Stimulated activated CD8-positive, alpha-beta memory T cell treated with anti-CD3 and anti-CD28 coated beads, Interleukin-15, amount 100 ng/mL, for 24 hours (primary cell): Measurements from ENCODE around the gene TRIM40.
"Not testable (repeated sequence)": the region's sequence is repeated elsewhere in the genome, so short reads cannot be mapped to it uniquely, and the experiment has no call there.

Source experiments
- DNase-seq: peaks from one replicate; pipeline ENCODE4 v3.0.0-alpha.2; 2020; ENCODE audit warnings: low read depth

The TRIM40 gene

DNA sequence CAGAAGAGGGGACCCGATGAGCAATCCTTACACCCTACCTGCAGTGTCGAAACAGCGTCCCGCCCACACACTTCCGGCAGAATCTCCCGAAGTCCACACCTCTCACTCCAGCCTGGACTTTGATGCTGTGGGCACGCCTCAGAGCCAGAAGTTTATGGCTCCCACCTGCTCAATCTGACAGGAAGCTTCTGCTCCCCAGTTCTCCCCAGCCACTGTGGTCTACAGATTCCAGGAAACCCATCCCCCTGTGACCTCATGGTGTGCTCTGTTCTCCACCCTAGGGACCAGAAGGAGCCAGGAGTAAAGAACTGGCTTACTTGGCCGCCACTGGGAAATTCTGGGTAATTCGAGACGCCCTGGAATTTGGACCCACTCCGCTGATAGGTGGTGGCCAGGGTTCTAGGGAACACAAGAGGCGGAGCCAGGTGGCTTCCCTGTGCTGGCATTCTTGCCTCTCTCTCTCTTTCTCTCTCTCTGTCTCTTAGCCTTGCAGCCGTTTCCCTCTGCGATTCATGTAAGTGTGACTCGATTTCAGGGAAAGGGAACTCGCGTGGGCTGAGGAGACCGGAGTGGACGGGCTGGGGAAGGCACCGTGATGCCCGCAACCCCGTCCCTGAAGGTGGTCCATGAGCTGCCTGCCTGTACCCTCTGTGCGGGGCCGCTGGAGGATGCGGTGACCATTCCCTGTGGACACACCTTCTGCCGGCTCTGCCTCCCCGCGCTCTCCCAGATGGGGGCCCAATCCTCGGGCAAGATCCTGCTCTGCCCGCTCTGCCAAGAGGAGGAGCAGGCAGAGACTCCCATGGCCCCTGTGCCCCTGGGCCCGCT, 27.4 kb downstream of the TRIM40 start, which contains the start of gene TRIM15:
TSS of gene TRIM15 (plus strand) at position 457 of the 828 bp plus-strand sequence. CDS start at position 596, 139 bp downstream.
- DNase-seq: peak; percentile 16

DNA sequence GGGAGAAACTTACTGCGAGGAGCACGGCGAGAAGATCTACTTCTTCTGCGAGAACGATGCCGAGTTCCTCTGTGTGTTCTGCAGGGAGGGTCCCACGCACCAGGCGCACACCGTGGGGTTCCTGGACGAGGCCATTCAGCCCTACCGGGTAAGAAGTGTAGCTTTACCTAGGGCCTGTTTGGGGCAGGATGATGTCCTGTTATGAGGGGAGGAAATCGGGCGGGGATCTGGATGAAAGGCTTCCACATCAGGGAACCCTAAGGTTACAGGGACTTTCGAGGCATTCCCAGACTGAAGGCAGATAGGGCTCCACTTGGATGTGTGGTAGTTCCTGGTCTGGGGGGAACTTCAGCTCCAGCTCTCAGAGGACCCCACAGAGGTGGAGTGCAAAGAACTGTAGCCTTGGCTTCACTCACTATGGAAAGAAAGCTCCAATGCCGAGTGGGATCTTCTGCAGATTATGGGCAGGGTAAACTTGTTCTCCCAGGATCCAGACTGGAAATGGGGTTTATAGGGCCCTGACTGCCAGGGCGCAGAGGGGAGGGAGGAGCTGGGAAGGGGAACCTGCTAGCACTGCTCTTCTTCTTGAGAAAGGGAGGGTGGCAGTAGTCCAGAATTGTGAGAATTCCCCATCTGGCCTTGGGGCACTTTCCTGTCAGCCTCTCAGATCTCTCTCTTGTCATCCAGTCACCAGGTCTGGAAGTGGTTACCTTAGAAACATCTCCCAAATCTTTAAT, 28.1 kb downstream of the TRIM40 start:
- no peak for DNase-seq

DNA sequence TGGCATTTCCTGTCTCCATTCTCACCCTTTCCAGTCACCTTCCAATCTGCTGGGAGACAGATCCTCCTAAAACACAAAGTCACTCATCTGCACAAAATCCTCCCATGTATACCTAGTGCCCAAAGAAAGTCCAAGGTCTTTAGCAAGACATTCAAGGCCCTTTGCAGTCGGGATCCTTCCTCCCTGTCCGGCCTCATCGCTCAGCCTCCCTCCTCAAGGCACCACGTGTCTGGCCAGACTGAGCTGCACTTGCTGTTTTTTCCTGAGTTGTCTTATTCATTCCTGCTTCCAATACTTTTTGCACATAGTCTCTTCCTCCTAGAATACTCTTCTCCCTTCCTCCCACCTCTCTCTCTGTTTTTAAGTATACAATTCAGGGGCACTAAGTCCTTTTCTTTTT, 28.8 kb downstream of the TRIM40 start:
- DNase-seq: no peak

DNA sequence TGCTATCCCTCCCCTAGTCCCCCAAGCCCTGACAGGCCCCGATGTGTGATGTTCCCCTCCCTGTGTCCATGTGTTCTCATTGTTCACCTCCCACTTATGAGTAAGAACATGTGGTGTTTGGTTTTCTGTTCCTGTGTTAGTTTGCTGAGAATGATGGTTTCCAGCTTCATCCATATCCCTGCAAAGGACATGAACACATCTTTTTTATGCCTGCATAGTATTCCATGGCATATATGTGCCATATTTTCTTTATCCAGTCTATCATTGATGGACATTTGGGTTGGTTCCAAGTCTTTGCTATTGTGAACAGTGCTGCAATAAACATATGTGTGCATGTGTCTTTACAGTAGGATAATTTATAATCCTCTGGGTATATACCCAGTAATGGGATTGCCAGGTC, 29.3 kb downstream of the TRIM40 start:
- not testable (repeated sequence) for DNase-seq

GRCh38 chr6:30167101-30167500, 31.2 kb downstream of the TRIM40 start:
- no peak for DNase-seq

DNA sequence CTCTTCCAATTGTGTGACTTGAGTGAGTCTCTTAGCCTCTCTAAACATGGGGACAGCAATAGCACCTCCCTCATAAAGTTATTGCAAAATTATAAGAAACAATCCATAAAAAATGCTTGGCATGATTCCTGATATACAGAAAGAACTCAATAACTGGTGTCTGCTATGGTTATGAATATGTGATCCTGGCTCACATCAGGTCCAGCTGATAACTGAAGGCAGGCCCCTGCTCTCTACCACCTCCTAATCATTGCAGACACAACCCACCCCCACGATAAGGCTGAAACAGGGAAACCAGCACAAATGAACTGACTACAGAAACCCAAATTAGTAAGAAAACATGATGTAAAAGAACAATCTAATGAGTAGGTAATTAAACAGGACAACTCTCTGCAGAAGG, 32.8 kb downstream of the TRIM40 start:
- DNase-seq: no peak

DNA sequence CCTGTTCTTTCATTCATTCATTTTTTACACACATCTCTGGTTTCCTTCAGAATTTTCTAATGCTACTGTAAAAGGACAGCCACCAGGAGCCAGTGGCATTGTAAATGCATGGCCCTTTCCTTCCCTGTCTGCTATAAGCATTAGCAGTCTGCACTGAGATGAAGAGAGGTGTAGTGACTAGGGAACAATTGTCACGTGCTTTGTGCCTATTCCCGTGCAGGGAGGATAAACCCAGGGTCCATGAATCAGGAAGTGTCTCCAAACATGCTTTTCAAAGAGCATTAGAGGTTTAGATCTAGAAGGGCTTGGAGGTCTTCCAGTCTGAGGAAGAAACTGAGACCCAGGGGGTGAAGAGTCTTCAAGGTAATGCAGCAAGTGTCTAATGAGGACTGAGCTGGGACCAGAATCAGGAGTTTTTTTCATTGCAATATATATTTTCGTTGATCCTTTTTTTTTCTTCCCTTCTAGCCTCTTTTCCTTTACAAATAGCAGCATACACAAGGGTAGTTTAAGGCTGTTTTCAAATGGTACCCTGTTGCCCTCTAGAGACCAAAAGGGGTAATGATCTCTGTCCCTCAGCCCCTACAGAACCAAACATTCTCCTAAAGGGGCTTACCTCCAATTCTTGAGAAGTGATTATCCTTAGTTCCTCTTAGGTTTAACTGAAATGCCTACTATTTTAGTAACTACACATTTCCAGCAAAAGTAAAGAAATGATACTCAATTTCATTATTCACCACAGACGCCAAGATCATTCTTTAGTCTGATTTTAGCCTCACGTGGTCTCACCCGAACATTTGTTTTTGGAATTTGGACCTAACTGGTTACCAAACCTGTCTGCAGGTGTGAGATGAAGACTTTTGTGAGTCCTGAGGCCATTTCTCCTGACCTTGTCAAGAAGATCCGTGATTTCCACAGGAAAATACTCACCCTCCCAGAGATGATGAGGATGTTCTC, 34.0 kb downstream of the TRIM40 start:
- DNase-seq: no peak

DNA sequence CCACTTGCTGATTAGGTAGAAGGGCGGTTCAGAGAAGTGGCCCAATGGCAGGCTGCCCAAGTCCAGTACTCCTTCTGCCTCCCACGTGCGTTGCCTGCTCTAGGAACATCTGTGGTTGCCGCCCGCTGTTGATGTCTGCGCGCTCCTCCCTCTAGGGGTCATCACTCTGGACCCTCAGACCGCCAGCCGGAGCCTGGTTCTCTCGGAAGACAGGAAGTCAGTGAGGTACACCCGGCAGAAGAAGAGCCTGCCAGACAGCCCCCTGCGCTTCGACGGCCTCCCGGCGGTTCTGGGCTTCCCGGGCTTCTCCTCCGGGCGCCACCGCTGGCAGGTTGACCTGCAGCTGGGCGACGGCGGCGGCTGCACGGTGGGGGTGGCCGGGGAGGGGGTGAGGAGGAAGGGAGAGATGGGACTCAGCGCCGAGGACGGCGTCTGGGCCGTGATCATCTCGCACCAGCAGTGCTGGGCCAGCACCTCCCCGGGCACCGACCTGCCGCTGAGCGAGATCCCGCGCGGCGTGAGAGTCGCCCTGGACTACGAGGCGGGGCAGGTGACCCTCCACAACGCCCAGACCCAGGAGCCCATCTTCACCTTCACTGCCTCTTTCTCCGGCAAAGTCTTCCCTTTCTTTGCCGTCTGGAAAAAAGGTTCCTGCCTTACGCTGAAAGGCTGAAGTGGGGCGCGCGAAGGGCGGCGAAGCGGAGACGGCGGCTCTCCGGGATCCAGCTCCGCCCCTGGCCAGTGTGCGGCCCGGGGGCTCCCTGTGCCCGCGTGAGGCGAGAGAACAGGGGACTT, 35.9 kb downstream of the TRIM40 start:
- DNase-seq: no peak

DNA sequence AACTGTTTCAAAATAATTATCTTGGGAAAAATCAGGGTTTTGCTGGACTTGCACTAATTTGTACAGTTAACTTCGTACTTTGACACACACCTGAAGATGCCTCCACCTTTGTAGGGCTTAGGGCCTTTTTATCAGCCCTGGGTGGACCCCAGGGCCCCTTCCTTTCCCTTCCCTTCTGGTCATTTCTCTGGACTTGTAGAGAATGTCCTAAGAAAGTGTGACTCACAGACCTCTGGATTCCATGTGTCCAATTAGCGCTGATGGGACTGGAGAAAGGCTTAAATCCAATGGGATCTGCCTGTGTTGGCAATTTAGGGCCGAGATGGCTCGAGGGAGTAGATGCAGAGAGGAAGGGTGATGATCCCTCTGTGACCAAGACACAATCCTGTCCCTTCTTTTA, 36.7 kb downstream of the TRIM40 start:
- DNase-seq: no peak

DNA sequence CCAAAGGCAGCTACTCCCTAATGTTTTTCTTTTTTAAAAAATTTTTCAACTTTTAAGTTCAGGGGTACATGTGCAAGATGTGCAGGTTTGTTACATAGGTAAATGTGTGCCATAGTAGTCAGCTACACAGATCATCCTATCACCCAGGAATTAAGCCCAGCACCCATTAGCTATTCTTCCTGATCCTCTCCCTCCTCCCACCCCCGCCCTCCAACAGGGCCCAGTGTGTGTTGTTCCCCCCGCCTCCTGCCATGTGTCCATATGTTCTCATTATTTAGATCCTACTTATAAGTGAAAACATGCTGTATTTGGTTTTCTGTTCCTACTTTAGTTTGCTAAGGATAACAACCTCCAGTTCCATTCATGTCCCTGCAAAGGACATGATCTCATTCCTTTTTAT, 39.8 kb downstream of the TRIM40 start:
- DNase-seq: no peak

DNA sequence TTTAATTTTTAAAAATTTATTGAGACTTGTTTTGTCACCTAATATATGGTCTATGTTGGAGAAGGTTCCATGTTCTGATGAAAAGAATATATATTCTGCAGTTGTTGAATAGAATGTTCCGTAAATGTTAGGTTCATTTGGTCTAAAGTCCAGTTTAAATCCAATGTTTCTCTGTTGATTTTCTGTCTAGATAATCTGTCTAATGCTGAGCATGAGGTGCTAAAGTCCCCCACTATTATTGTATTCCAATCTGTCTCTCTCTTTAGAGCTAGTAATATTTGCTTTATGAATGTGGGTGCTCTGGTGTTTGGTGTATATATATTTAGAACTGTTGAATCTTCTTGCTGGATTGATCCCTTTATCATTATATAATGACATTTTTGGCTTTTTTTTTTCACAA, 42.9 kb downstream of the TRIM40 start:
- DNase-seq: no peak

DNA sequence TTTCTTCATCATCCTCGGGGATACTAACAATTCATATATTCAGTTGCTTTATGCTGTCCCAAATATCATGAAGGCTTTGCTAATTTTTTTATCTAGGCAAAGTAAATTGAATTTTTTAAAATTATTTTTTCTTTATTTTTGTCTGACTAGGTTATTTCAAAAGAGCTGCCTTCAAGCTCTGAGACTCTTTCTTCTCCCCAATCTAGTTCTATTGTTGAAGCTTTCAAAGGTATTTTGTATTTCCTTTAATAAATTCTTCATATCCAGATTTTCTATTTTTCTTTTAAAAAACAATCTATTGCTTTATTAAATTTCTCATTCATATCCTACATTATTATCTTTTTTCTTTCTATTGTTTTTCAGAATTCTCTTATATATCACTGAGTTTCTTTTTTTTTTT, 44.2 kb downstream of the TRIM40 start:
- no peak for DNase-seq

- no peak for DNase-seq
Observed at GRCh38 chr6:30184417-30185031, 48.6 kb downstream of the TRIM40 start.

GRCh38 chr6:30185846-30186484, 50.0 kb downstream of the TRIM40 start:
- no peak for DNase-seq

DNA sequence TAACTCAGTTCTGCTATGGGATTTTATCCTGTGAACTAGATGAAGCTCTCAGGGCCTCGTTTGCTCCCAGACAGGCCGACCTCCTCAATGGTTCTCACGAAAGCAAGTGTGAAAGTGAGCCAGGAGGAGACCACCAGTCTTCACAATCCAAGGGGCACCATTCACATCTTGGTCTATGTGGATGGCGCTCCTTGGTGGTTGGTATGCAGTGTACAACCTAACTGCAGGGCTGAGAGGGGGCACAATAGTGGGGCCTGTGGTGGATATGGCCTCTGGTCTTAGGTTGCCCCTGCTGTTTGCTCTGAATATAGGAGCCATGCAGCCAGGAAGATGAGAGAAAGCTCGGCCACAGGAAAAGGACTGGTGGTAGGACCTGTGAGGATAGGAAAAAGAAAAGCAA, 52.6 kb downstream of the TRIM40 start:
- DNase-seq: no peak

DNA sequence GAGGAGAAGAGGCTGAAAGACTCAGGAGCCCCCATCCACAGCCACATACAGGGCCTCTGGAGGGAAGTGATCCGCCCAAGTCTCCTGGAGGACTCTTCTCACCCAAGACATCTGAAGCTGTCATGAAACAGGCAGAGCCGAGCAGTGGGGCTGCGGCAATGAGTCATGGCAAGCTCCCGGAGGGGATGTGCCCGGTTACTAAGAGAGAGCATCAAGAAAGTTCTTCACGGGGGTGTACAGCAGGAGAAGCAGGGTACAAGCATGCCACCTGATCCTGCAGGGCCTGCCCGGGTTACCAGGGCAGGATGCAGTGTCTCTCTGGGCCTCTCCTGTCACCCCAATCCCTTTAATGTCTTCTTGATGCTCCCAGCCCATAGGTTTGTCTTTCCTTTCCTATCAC, 56.1 kb downstream of the TRIM40 start:
- DNase-seq: no peak

DNA sequence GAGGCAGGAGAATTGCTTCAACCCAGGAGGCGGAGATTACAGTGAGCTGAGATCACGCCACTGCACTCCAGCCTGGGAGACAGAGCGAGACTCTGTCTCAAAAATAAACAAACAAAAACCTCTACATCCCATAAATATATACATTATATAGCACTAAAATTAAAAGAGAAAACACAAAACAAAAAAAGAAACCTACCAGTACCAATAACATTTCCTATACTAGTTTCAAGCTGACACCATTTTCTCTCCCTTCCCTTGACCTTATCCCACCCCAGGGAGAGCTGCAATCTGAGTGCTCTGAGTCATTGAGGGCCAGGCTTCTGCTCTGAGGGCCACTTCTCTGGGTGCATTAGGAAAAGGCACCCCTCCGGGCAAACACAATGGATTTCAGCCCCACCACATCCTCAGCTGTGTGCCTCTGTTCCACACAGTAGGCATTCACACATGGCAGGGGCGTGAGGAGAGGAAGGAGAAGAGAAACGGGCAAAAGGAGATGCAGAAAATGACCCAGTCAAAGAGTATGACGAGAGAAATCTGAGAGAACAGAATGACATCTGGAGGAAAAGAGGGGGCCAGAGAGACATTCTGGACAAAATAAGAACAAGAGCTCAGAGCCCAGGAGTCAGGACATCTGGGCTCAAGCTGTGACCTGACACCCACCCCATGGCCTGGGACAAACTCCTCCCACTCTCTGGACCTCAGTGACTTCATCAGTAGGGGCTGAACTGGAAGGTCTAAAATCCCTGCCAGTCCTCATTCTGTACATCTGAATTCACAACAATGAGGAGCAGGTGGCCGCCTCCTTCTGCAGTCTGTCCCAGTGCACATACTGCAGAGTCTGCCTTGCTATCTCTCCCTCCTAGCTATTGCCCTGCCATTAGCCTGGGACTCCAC, 59.1 kb downstream of the TRIM40 start:
- no peak for DNase-seq

DNA sequence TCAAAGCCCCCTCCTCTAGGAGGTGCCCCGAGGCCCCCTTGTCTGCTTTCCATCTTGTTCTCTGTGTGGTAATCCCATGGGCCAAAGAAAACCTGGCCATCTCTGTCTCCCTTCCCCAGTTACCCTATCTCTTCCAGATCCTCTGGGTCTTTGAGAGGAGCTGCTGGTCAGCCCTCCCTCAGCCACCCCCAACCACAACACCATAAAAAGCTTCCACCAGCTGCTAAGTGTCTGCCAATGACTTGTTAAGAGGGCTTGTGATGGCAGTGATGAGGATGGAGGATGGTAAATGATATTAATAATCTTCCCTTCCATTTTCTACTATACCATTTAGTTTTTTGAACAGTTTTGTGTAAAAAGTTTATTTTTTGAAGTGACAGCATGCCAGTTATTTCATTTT, 60.0 kb downstream of the TRIM40 start:
- DNase-seq: no peak

- no peak for DNase-seq
Observed at GRCh38 chr6:30196376-30196775, 60.4 kb downstream of the TRIM40 start.
